Measurements from ENCODE around the gene PPARD. TPM values are rescaled to one million over a fixed set of nuclear protein-coding genes. Genes with fewer than 3 reads are reported as not detected.

Gene PPARD
- total and polyA plus RNA-seq, 2 of the 13 experiments (the other 11 are each of a cell fraction or from before 2014, with no cell fraction given) = 6.1 to 13.3 TPM

DNA sequence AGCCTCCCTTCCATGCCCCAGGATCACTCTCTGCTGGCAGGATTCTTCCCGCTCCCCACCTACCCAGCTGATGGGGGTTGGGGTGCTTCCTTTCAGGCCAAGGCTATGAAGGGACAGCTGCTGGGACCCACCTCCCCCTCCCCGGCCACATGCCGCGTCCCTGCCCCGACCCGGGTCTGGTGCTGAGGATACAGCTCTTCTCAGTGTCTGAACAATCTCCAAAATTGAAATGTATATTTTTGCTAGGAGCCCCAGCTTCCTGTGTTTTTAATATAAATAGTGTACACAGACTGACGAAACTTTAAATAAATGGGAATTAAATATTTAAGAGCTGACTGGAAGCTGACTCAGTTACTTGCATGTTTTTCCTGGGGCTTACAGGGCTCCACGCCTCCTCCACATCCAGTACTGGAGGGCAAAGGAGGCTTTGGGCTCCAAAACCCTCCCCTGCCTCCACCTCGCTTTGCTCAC lies 85.5 kb downstream of the PPARD start:
- intact Hi-C loops (cut with micrococcal nuclease; ENCODE audit: unreplicated experiment) = no loop called here

DNA sequence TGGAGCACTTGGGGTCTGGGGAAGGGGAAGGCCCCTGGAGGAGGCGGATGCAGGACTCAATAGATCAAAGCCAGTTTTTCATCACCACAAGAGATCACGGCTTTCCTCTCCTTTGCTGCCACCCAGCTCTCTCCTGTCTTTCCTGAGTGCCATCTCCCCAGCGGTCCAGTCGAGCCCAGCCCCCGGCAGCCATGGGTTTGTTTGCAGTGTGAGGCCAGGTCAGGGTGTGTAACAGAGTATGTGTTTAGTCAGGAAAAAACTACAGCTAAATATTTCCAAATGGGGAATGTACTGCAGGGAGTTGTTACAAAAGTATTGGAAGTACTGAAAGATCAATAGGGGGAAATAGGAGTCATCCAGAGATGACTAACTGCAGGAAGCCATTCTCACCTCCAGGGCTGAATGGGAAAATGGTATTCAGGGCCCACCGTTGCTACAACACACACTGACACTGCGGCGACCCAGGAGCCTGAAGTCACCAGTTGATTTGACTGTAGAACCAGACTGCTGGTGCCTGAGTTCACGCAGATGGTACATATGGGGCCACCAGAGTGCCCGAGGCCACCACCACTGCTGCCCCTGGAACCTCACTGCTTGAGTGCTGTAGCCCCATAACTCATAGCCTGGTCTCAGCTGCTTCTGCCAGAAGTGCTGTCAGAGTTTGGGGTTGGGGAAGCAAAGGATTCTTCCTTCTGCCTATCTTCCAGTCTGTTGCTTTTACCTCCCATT lies 86.2 kb downstream of the PPARD start:
- Histone ChIP-seq H3K79me2 (ENCODE audit: insufficient read depth, low read length) (no peaks in the 10 kb centered on the region), H3K27ac (ENCODE audit: extremely low read length, insufficient read depth, low read length) (peak overlapping the region; percentile 37), H2AFZ (ENCODE audit: low read length) (no peak overlapping the region), H3K4me3 (replicated peaks in 1 of 3; ENCODE audit: insufficient read depth in 1 of 3, low read depth in 2 of 3, low read length in 3 of 3) (peak overlapping the region in 1 of 3 experiments; percentile 25; a peak in 2 of 6 replicates), H3K27me3 (ENCODE audit: control insufficient read depth in 1 of 2, insufficient read depth in 2 of 2, low read length in 2 of 2) (no peaks in the 10 kb centered on the region), H3K4me1 (ENCODE audit: insufficient read depth, low read length) (peaks cover 33% of the 10 kb centered on the region), H3K9ac (ENCODE audit: insufficient read depth, low read depth, low read length) (peak overlapping the region; percentile 38; the same call in 1 of the 2 replicates), H4K20me1 (ENCODE audit: insufficient read depth, low read length) (no peaks in the 10 kb centered on the region), H3K9me3 (ENCODE audit: low read length) (peaks cover 9% of the 10 kb centered on the region), H3K4me2 (ENCODE audit: low read depth, low read length) (peak overlapping the region; percentile 58), H3K36me3 (replicated peaks in 1 of 2; ENCODE audit: control insufficient read depth in 1 of 2, insufficient read depth in 2 of 2, low read length in 2 of 2) (peaks cover 0 to 10% of the 10 kb centered on the region in 2 experiments; a peak in 2 of 5 replicates)
- CTCF ChIA-PET (ENCODE audit: low intra/inter-chr PET ratio, low total read pairs) = interaction anchor here (0.8 kb wide), 1 partner anchor 13 kb away, joined by 3 read pairs; no protein-coding TSS in a partner anchor
- BruUV-seq (replicated peaks) = no TSS peak
- POLR2A ChIA-PET = interaction anchor here (0.7 to 2.3 kb wide), 7 partner anchors 9 to 86 kb away, joined by 3 to 13 read pairs (median 4); partner anchors contain the start of genes FANCE and PPARD
- in situ Hi-C loops (cut with HindIII; ENCODE audit: extremely low pct_ligation_motif_present, low pct_unique_long_range_greater_than_20kb) = no loop called here
- 11% methylated on average over 7 of the region's 10 CpGs for WGBS (ENCODE audit: low lambda C conversion rate)
- peak; percentile 92 for ATAC-seq
- peak; percentile 82 for DNase-seq (ENCODE audit: low spot score)
- peak; percentile 64 for FAIRE-seq
- intact Hi-C loops (cut with micrococcal nuclease; ENCODE audit: unreplicated experiment) = no loop called here
- TF ChIP-seq KMT2B (CRISPR knock-in tag; IDR thresholded peaks at IDR 0.05) (no peak), U2AF2 (IDR thresholded peaks at IDR 0.05; ENCODE audit: low read depth, low read length) (no peak), ZKSCAN5 (CRISPR knock-in tag; IDR thresholded peaks at IDR 0.05) (peak; percentile 97), KDM4B (CRISPR knock-in tag; IDR thresholded peaks at IDR 0.05) (no peak), ASH2L (IDR thresholded peaks at IDR 0.05; ENCODE audit: insufficient read length, low read depth, low read length) (peak; percentile 71), ZNF781 (CRISPR knock-in tag; IDR thresholded peaks at IDR 0.05; ENCODE audit: borderline replicate concordance, not compliant biosample characterization) (no peak), ZNF136 (CRISPR knock-in tag; IDR thresholded peaks at IDR 0.05; ENCODE audit: low read depth) (peak; percentile 48; the same call in 1 of the 2 replicates), FIP1L1 (IDR thresholded peaks at IDR 0.05; ENCODE audit: borderline replicate concordance, insufficient read depth, low read depth, low read length) (no peak), ISL2 (CRISPR knock-in tag; IDR thresholded peaks at IDR 0.05) (peak; percentile 57; the same call in 1 of the 2 replicates), ZNF160 (CRISPR knock-in tag; IDR thresholded peaks at IDR 0.05) (no peak)
- TF ChIP-seq, protein P1, sequence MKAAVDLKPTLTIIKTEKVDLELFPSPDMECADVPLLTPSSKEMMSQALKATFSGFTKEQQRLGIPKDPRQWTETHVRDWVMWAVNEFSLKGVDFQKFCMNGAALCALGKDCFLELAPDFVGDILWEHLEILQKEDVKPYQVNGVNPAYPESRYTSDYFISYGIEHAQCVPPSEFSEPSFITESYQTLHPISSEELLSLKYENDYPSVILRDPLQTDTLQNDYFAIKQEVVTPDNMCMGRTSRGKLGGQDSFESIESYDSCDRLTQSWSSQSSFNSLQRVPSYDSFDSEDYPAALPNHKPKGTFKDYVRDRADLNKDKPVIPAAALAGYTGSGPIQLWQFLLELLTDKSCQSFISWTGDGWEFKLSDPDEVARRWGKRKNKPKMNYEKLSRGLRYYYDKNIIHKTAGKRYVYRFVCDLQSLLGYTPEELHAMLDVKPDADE (CRISPR knock-in tag; IDR thresholded peaks at IDR 0.05) = no peak

More for the DNA sequence above, 85.5 kb downstream of the PPARD start:
- POLR2A ChIA-PET = interaction anchor here (0.9 to 2.3 kb wide), 5 partner anchors 12 to 56 kb away, joined by 3 to 13 read pairs (median 5); partner anchors contain the start of gene FANCE
- Histone ChIP-seq H3K9ac (ENCODE audit: insufficient read depth, low read depth, low read length) (peak overlapping the region; percentile 32; the same call in 1 of the 2 replicates), H4K20me1 (ENCODE audit: insufficient read depth, low read length) (no peaks in the 10 kb centered on the region), H3K4me1 (ENCODE audit: insufficient read depth, low read length) (peaks cover 33% of the 10 kb centered on the region), H3K4me3 (replicated peaks in 1 of 3; ENCODE audit: insufficient read depth in 1 of 3, low read depth in 2 of 3, low read length in 3 of 3) (peak overlapping the region in 1 of 3 experiments; percentile 25; a peak in 1 of 6 replicates), H3K36me3 (replicated peaks in 1 of 2; ENCODE audit: control insufficient read depth in 1 of 2, insufficient read depth in 2 of 2, low read length in 2 of 2) (peaks cover 0 to 10% of the 10 kb centered on the region in 2 experiments; a peak in 2 of 5 replicates), H3K27me3 (ENCODE audit: control insufficient read depth in 1 of 2, insufficient read depth in 2 of 2, low read length in 2 of 2) (no peaks in the 10 kb centered on the region), H3K4me2 (ENCODE audit: low read depth, low read length) (peak overlapping the region; percentile 58), H3K27ac (ENCODE audit: extremely low read length, insufficient read depth, low read length) (peak overlapping the region; percentile 37), H2AFZ (ENCODE audit: low read length) (no peak overlapping the region), H3K79me2 (ENCODE audit: insufficient read depth, low read length) (no peaks in the 10 kb centered on the region), H3K9me3 (ENCODE audit: low read length) (peaks cover 9% of the 10 kb centered on the region)
- FAIRE-seq (no peak), ATAC-seq (no peak; the same call in 2 of the 3 replicates), DNase-seq (ENCODE audit: low spot score) (no peak)
- no peak for TF ChIP-seq ZNF331 (CRISPR knock-in tag; IDR thresholded peaks at IDR 0.05)
- TF ChIP-seq GTF2F1 (IDR thresholded peaks at IDR 0.05; ENCODE audit: low read length) = no peak
- TF ChIP-seq POLR2AphosphoS5 (IDR thresholded peaks at IDR 0.05; ENCODE audit: low read depth, low read length) = no peak
- TF ChIP-seq ZNF816 (CRISPR knock-in tag; IDR thresholded peaks at IDR 0.05; ENCODE audit: borderline replicate concordance) = 0 out of 2 replicates have a peak, but pooled peaks have one; percentile 16
- TF ChIP-seq MEF2D (CRISPR knock-in tag; IDR thresholded peaks at IDR 0.05) = 0 out of 2 replicates have a peak, but pooled peaks have one; percentile 9
- 0 out of 2 replicates have a peak, but pooled peaks have one; percentile 17 for TF ChIP-seq ZNF431 (CRISPR knock-in tag; IDR thresholded peaks at IDR 0.05; ENCODE audit: borderline replicate concordance, low read depth)
- 0 out of 2 replicates have a peak, but pooled peaks have one; percentile 1 for TF ChIP-seq PHF21A (CRISPR knock-in tag; IDR thresholded peaks at IDR 0.05)
- in situ Hi-C loops (cut with HindIII; ENCODE audit: extremely low pct_ligation_motif_present, low pct_unique_long_range_greater_than_20kb) = no loop called here
- BruUV-seq (replicated peaks) = no TSS peak
- CTCF ChIA-PET (ENCODE audit: low intra/inter-chr PET ratio, low total read pairs) = interaction anchor here (0.8 kb wide), 1 partner anchor 13 kb away, joined by 3 read pairs; no protein-coding TSS in a partner anchor
- WGBS (ENCODE audit: low lambda C conversion rate) = 85% methylated on average over 8 of the region's 9 CpGs

Measured in HepG2 (cell line).